HCT116 (cell line): ENCODE data around the gene CACNG3.

Source experiments
- ATF3 ChIP-seq: IDR thresholded peaks from 2 replicates; pipeline ENCODE4 v1.6.1; 2012
- CBX3 ChIP-seq: IDR thresholded peaks from 2 replicates; pipeline ENCODE4 v1.6.1; 2012; ENCODE audit warnings: low read depth
- CTCF ChIP-seq, 3 experiments: fragments of 200-600 bp in 1 of 3; sonication (generic) in 1 of 3; IDR thresholded peaks in 2 of 3; conservative IDR thresholded peaks in 1 of 3; 2 replicates each; pipeline ENCODE4 v1.5.1; 2012 to 2017; ENCODE audit warnings: low read depth in 2 of 3, low read length in 2 of 3, antibody characterized with exemption in 1 of 3, borderline replicate concordance in 1 of 3, control low read depth in 1 of 3, mild to moderate bottlenecking in 1 of 3, mixed read lengths in 1 of 3, mixed run types in 1 of 3, moderate library complexity in 1 of 3; ENCODE audit not compliant: insufficient read depth in 1 of 3
- EZH2 ChIP-seq: fragments of 200-600 bp; sonication (generic); IDR thresholded peaks from 2 replicates; pipeline ENCODE4 v1.6.1; 2017; ENCODE audit warnings: antibody characterized with exemption, mixed run types
- EZH2phosphoT487 ChIP-seq: fragments of 200-600 bp; IDR thresholded peaks from 2 replicates; pipeline ENCODE4 v1.6.1; 2018; ENCODE audit warnings: antibody characterized with exemption, borderline replicate concordance
- MAX ChIP-seq: IDR thresholded peaks from 2 replicates; pipeline ENCODE4 v1.6.1; 2012
- POLR2A ChIP-seq: IDR thresholded peaks from 2 replicates; pipeline ENCODE4 v1.7.0; 2011; ENCODE audit warnings: borderline replicate concordance; ENCODE audit not compliant: insufficient read depth, insufficient read length; ENCODE audit errors: extremely low read depth
- POLR2AphosphoS5 ChIP-seq: IDR thresholded peaks from 2 replicates; pipeline ENCODE4 v1.6.1; 2011; ENCODE audit warnings: mild to moderate bottlenecking, low read depth, low read length, moderate library complexity
- SIN3A ChIP-seq: IDR thresholded peaks from 2 replicates; pipeline ENCODE4 v1.6.1; 2012; ENCODE audit warnings: low read depth
- TCF7L2 ChIP-seq: IDR thresholded peaks from 2 replicates; pipeline ENCODE4 v1.7.0; 2011; ENCODE audit warnings: borderline replicate concordance, inconsistent platforms; ENCODE audit not compliant: insufficient read depth, insufficient read length; ENCODE audit errors: extremely low read depth
- ZNF274 ChIP-seq: fragments of 200-500 bp; sonication (Bioruptor generic); IDR thresholded peaks from 2 replicates; pipeline ENCODE4 v1.6.1; 2014; ENCODE audit warnings: mild to moderate bottlenecking, low read depth, low read length, inconsistent platforms

- TF ChIP-seq CTCF (IDR thresholded peaks at IDR 0.05 in 2 of 3, conservative IDR thresholded peaks at IDR 0.05 in 1 of 3; ENCODE audit: borderline replicate concordance in 1 of 3, insufficient read depth in 1 of 3, low read depth in 2 of 3, low read length in 2 of 3) (no peak), ZNF274 (no peak), POLR2A (no peak), MAX (no peak), SIN3A (no peak), ATF3 (no peak), POLR2AphosphoS5 (no peak), CBX3 (no peak), EZH2 (no peak), TCF7L2 (no peak), EZH2phosphoT487 (no peak)
Observed at GRCh38 chr16:24216961-24217360, 39.2 kb upstream of the CACNG3 start.
